Endothelial cell of umbilical vein (primary cell): Measurements from ENCODE around the gene GCNA. TPM values are rescaled to one million over a fixed set of nuclear protein-coding genes. Genes with fewer than 3 reads are reported as not detected.
"Not testable (repeated sequence)": the region's sequence is repeated elsewhere in the genome, so short reads cannot be mapped to it uniquely, and the experiment has no call there.

ENCODE experiments used
- BruUV-seq: library from RNA; stranded (reverse); fragments of 400-500 nt; replicated peaks from 2 replicates; lab custom pipeline; 2021; lab: Mats Ljungman, UMichigan
- CTCF ChIA-PET: fragments of 300-600, 350-600 bp; sonication (Branson Sonifier 250); formaldehyde crosslinking; loops from one replicate; lab custom pipeline; 2021; ENCODE audit warnings: antibody characterized with exemption, inconsistent platforms; lab: Charles Lee
- POLR2A ChIA-PET: fragments of 300-600, 350-600 bp; sonication (Branson Sonifier 250); formaldehyde crosslinking; loops from one replicate; lab custom pipeline; 2021; ENCODE audit warnings: antibody characterized with exemption, inconsistent platforms; lab: Charles Lee
- DNase-seq: peaks from one replicate; pipeline ENCODE4 v3.0.0-alpha.2; 2011; ENCODE audit warnings: low read depth, low spot score
- FAIRE-seq: peaks from 2 replicates; lab custom pipeline; 2011; peaks lifted over from hg19 to GRCh38; lab: Jason Lieb, UNC
- H2AFZ ChIP-seq: 2 replicates; pipeline ENCODE4 v1.6.0; 2012; ENCODE audit warnings: low read depth, low read length, control low read depth, inconsistent platforms
- H3K27ac ChIP-seq: 2 replicates; pipeline ENCODE4 v1.5.1; 2011; ENCODE audit warnings: low read depth, mild to moderate bottlenecking, control low read depth, low read length, moderate library complexity; ENCODE audit not compliant: insufficient read depth
- H3K27me3 ChIP-seq, 2 experiments: 2 replicates each; pipeline versions ENCODE4 v1.6.0 to v1.6.1; 2011; ENCODE audit warnings: low read length in 2 of 2, mixed read lengths in 1 of 2; ENCODE audit not compliant: control insufficient read depth in 2 of 2, insufficient read depth in 2 of 2
- H3K36me3 ChIP-seq, 2 experiments: 2 replicates in 1 of 2; 3 replicates in 1 of 2; pipeline ENCODE4 v1.5.1; 2011; ENCODE audit warnings: low read length in 2 of 2, mild to moderate bottlenecking in 1 of 2, moderate library complexity in 1 of 2; ENCODE audit not compliant: control insufficient read depth in 2 of 2, insufficient read depth in 2 of 2; ENCODE audit errors: extremely low read depth in 1 of 2
- H3K4me1 ChIP-seq: 3 replicates; pipeline ENCODE4 v1.5.1; 2011; ENCODE audit warnings: mild to moderate bottlenecking, low read length; ENCODE audit not compliant: control insufficient read depth, insufficient read depth; ENCODE audit errors: extremely low read depth
- H3K4me2 ChIP-seq: 2 replicates; pipeline ENCODE4 v1.6.1; 2011; ENCODE audit warnings: low read length, control low read depth, mixed read lengths; ENCODE audit not compliant: insufficient read depth
- H3K4me3 ChIP-seq, 3 experiments: fragments of 200-600 bp in 1 of 3; sonication (generic), shearing (Covaris generic) in 1 of 3; replicated peaks in 1 of 3; 2 replicates each; pipeline ENCODE4 v1.5.1; 2011 to 2016; ENCODE audit warnings: control low read depth in 3 of 3, low read length in 3 of 3, mild to moderate bottlenecking in 2 of 3, inconsistent platforms in 1 of 3, low read depth in 1 of 3, moderate library complexity in 1 of 3; ENCODE audit not compliant: insufficient read depth in 1 of 3
- H3K79me2 ChIP-seq: 2 replicates; pipeline ENCODE4 v1.6.0; 2012; ENCODE audit warnings: low read length, inconsistent platforms; ENCODE audit not compliant: control insufficient read depth, insufficient read depth
- H3K9ac ChIP-seq: replicated peaks from 2 replicates; pipeline ENCODE3; 2011; ENCODE audit warnings: low read length, control low read depth; ENCODE audit not compliant: insufficient read depth; ENCODE audit errors: extremely low read depth
- H3K9me1 ChIP-seq: replicated peaks from 3 replicates; pipeline ENCODE4 v1.6.0; 2011; ENCODE audit warnings: mild to moderate bottlenecking, low read length; ENCODE audit not compliant: control insufficient read depth, insufficient read depth; ENCODE audit errors: extremely low read depth
- H3K9me3 ChIP-seq: replicated peaks from 2 replicates; pipeline ENCODE4 v1.5.1; 2012; ENCODE audit warnings: low read length, inconsistent platforms; ENCODE audit not compliant: control insufficient read depth, insufficient read depth
- H4K20me1 ChIP-seq: replicated peaks from 2 replicates; pipeline ENCODE3; 2011; ENCODE audit warnings: mild to moderate bottlenecking, low read length; ENCODE audit not compliant: control insufficient read depth, insufficient read depth; ENCODE audit errors: extremely low read depth
- CTCF ChIP-seq, 2 donors: IDR thresholded peaks; 1 replicate in 1 of 2; 2 replicates in 1 of 2; pipeline ENCODE4 v1.5.1; 2011; ENCODE audit warnings: low read length in 2 of 2, mild to moderate bottlenecking in 2 of 2, moderate library complexity in 2 of 2, control low read depth in 1 of 2, inconsistent platforms in 1 of 2, low read depth in 1 of 2; ENCODE audit not compliant: insufficient read depth in 1 of 2; ENCODE audit errors: extremely low read depth in 1 of 2
- EZH2 ChIP-seq: IDR thresholded peaks from 2 replicates; pipeline ENCODE4 v1.6.1; 2012; ENCODE audit warnings: borderline replicate concordance, low read depth, mild to moderate bottlenecking, moderate library complexity, low read length, inconsistent platforms; ENCODE audit not compliant: severe bottlenecking
- FOS ChIP-seq: IDR thresholded peaks from 2 replicates; pipeline ENCODE4 v1.6.1; 2011; ENCODE audit warnings: mild to moderate bottlenecking, low read length, moderate library complexity, borderline replicate concordance; ENCODE audit not compliant: insufficient read depth
- GATA2 ChIP-seq: IDR thresholded peaks from 2 replicates; pipeline ENCODE4 v1.7.0; 2011; ENCODE audit warnings: low read depth, mild to moderate bottlenecking, moderate library complexity, mixed read lengths, low read length; ENCODE audit not compliant: insufficient read length, insufficient read depth
- JUN ChIP-seq: IDR thresholded peaks from 2 replicates; pipeline ENCODE4 v1.6.1; 2011; ENCODE audit warnings: borderline replicate concordance, low read depth; ENCODE audit not compliant: insufficient read length, insufficient read depth
- MAX ChIP-seq: IDR thresholded peaks from 2 replicates; pipeline ENCODE4 v1.6.1; 2011; ENCODE audit not compliant: insufficient read depth, insufficient read length
- MYC ChIP-seq: IDR thresholded peaks from one replicate; pipeline ENCODE4 v1.6.1; 2011; ENCODE audit warnings: mild to moderate bottlenecking, low read depth, low read length
- POLR2A ChIP-seq: IDR thresholded peaks from 2 replicates; pipeline ENCODE4 v1.6.1; 2012; ENCODE audit warnings: low read depth, mild to moderate bottlenecking, control low read depth, low read length
- POLR2AphosphoS5 ChIP-seq: IDR thresholded peaks from 2 replicates; pipeline ENCODE4 v1.6.1; 2012; ENCODE audit warnings: low read depth, mild to moderate bottlenecking, control low read depth, low read length, moderate library complexity; ENCODE audit not compliant: insufficient read depth
- dilution Hi-C: fragments of 300-500 bp; cut with MboI; formaldehyde crosslinking; loops from one replicate; pipeline ENCODE4 v1.15.0; 2019; ENCODE audit warnings: low sequenced_read_pairs; ENCODE audit not compliant: extremely low pct_ligation_motif_present
- intact Hi-C: fragments of 100-400 bp; cut with micrococcal nuclease; formaldehyde crosslinking; loops from one replicate; pipeline ENCODE4 v1.10.0; 2022
- polyA plus RNA-seq, 4 experiments: library from polyadenylated mRNA; depleted of rRNA in 3 of 4; stranded (reverse) in 3 of 4; unstranded in 1 of 4; fragments of >200 nt; gene quantifications; 2 replicates each; pipeline versions ENCODE4 v1.2.1 to v1.2.3, GENCODE V29; 2011 to 2012; ENCODE audit warnings: missing spikeins in 1 of 4
- total RNA-seq: library from RNA; stranded (reverse); gene quantifications from 2 replicates; pipeline ENCODE4 v1.2.3, GENCODE V29; 2021

GCNA gene
- total and polyA plus RNA-seq, 2 donors (not counting 3 experiments of a cell fraction or from before 2014, with no cell fraction given), result 1.0 to 4.0 TPM

GRCh38 chrX:71638409-71638808 lies 60.2 kb downstream of the GCNA start:
- POLR2A ChIA-PET, result no interaction called here
- Histone ChIP-seq H3K4me1 (peaks cover 24% of the 10 kb centered on the region), H3K9ac (peak overlapping the region; percentile 34), H3K4me2 (peak overlapping the region; percentile 88), H3K4me3 (no peak overlapping the region), H2AFZ (peak overlapping the region; percentile 54), H3K36me3 (no peaks in the 10 kb centered on the region), H4K20me1 (no peaks in the 10 kb centered on the region), H3K9me1 (no peaks in the 10 kb centered on the region), H3K9me3 (no peaks in the 10 kb centered on the region), H3K79me2 (no peaks in the 10 kb centered on the region), H3K27me3 (no peaks in the 10 kb centered on the region), H3K27ac (peak overlapping the region; percentile 39)
- no TSS peak for BruUV-seq
- dilution Hi-C loops (no loop called here), intact Hi-C loops (loop anchor here (1.0 kb wide), 1 partner anchor 16 kb away; no protein-coding TSS in a partner anchor)
- no peak for TF ChIP-seq POLR2AphosphoS5
- DNase-seq (no peak), FAIRE-seq (peak; percentile 82)
- CTCF ChIA-PET, result interaction anchor here (0.5 to 1.0 kb wide), 2 partner anchors 16 to 361 kb away, joined by 3 to 7 read pairs; no protein-coding TSS in a partner anchor

GRCh38 chrX:71640002-71640401 lies 61.8 kb downstream of the GCNA start:
- TF ChIP-seq POLR2AphosphoS5 (no peak), EZH2 (no peak), POLR2A (no peak), FOS (no peak), MAX (no peak), MYC (no peak), JUN (no peak), CTCF (IDR thresholded peaks at IDR 0.05; ENCODE audit: extremely low read depth in 1 of 2, insufficient read depth in 1 of 2, low read depth in 1 of 2, low read length in 2 of 2) (no peak), GATA2 (no peak)
- H3K4me1 ChIP-seq, result peaks cover 24% of the 10 kb centered on the region
- no peaks in the 10 kb centered on the region for H3K9me3 ChIP-seq
- ChIA-PET POLR2A (no interaction called here), CTCF (no interaction called here)
- no peaks in the 10 kb centered on the region for H4K20me1 ChIP-seq
- H3K4me2 ChIP-seq, result no peak overlapping the region
- no peaks in the 10 kb centered on the region for H3K79me2 ChIP-seq
- no TSS peak for BruUV-seq
- no peaks in the 10 kb centered on the region for H3K9me1 ChIP-seq
- DNase-seq (no peak), FAIRE-seq (no peak)
- no peak overlapping the region for H3K9ac ChIP-seq
- intact Hi-C loops (no loop called here), dilution Hi-C loops (no loop called here)
- no peaks in the 10 kb centered on the region for H3K27me3 ChIP-seq
- H3K4me3 ChIP-seq, result no peak overlapping the region
- H2AFZ ChIP-seq, result no peak overlapping the region
- no peak overlapping the region for H3K27ac ChIP-seq
- H3K36me3 ChIP-seq, result no peaks in the 10 kb centered on the region

- H3K4me3 ChIP-seq, dilution Hi-C loops, intact Hi-C loops: not testable (repeated sequence)
These were observed 66.2 kb downstream of the GCNA start for GRCh38 chrX:71644406-71644805.

More at GRCh38 chrX:71644406-71644805, 66.2 kb downstream of the GCNA start:
- H2AFZ ChIP-seq, FAIRE-seq, H3K4me2 ChIP-seq, H3K4me1 ChIP-seq, DNase-seq, H4K20me1 ChIP-seq, H3K79me2 ChIP-seq, POLR2A ChIA-PET, H3K27ac ChIP-seq, H3K9me1 ChIP-seq, CTCF ChIA-PET, H3K9me3 ChIP-seq, BruUV-seq, H3K27me3 ChIP-seq, H3K9ac ChIP-seq, H3K36me3 ChIP-seq: not testable (repeated sequence)
